Omental fat pad (tissue), 4 donors: Measurements from ENCODE around the gene IL1RAPL2. TPM values are rescaled to one million over a fixed set of nuclear protein-coding genes. Genes with fewer than 3 reads are reported as not detected.
"Not testable (repeated sequence)": the region's sequence is repeated elsewhere in the genome, so short reads cannot be mapped to it uniquely, and the experiment has no call there.

Source experiments
- ATAC-seq: fragments of 150-250 bp; one replicate; pipeline ENCODE4 v1.9.1; 2016; ENCODE audit warnings: mild to moderate bottlenecking, moderate library complexity; ENCODE audit not compliant: low FRiP score
- DNase-seq: peaks from one replicate; pipeline ENCODE4 v3.0.0-alpha.2; 2019; ENCODE audit warnings: low spot score
- total RNA-seq, 4 donors: library from RNA; depleted of rRNA; stranded (reverse); fragments of >200 nt; gene quantifications; one replicate each; pipeline ENCODE4 v1.1.0, GENCODE V29; 2016
- TF ChIP-seq, protein P1 (sequence below), 3 donors: fragments of 450-650 bp; IDR thresholded peaks; one replicate each; pipeline ENCODE4 v1.5.1; 2016 to 2017; ENCODE audit warnings: antibody characterized with exemption in 3 of 3, mild to moderate bottlenecking in 3 of 3, moderate library complexity in 2 of 3

IL1RAPL2 gene
- total RNA-seq, 4 donors from 2014 or later: 0.09 TPM; not detected in 3

DNA sequence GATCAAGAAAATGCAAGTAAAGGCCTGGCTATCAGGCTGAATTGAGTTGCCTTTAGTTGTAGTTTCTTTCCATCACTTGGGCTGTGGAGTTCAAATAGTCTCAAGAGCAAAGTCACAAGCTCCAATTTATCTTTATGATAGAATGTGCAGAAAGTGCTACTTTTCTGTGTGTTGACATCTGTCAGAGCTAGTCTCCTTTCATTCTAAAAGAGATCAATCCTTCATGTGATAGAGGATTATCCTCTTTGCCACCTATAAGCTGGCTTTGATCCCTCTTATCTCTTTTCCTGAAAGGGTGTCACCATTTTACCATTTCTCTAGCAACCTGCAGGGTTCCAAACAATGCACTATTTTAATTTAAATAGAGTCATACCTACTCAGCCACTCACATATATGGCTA is 429.5 kb downstream of the IL1RAPL2 start:
- DNase-seq (no peak), ATAC-seq (no peak)
- TF ChIP-seq, protein P1, sequence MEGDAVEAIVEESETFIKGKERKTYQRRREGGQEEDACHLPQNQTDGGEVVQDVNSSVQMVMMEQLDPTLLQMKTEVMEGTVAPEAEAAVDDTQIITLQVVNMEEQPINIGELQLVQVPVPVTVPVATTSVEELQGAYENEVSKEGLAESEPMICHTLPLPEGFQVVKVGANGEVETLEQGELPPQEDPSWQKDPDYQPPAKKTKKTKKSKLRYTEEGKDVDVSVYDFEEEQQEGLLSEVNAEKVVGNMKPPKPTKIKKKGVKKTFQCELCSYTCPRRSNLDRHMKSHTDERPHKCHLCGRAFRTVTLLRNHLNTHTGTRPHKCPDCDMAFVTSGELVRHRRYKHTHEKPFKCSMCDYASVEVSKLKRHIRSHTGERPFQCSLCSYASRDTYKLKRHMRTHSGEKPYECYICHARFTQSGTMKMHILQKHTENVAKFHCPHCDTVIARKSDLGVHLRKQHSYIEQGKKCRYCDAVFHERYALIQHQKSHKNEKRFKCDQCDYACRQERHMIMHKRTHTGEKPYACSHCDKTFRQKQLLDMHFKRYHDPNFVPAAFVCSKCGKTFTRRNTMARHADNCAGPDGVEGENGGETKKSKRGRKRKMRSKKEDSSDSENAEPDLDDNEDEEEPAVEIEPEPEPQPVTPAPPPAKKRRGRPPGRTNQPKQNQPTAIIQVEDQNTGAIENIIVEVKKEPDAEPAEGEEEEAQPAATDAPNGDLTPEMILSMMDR (IDR thresholded peaks at IDR 0.05): no peak

DNA sequence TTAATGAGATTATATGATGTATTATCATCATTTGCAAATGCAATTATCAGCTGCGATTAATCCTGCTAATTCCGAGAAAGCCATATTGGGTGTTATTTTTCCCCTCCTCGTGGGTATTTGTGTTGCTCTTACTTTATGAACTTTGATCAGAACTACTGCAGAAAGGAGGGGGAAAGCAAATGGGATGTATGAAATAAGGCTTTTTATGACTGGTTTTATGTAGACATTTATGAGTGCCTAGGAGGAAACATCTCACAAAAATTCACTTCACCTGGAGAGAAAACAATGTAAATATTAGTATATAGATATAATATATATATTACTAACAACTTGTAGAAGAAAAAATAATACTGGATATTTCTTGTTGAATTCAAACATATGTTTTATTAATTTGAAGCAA is 440.1 kb downstream of the IL1RAPL2 start:
- TF ChIP-seq, protein P1 (IDR thresholded peaks at IDR 0.05): no peak
- DNase-seq: no peak
- ATAC-seq: no peak

DNA sequence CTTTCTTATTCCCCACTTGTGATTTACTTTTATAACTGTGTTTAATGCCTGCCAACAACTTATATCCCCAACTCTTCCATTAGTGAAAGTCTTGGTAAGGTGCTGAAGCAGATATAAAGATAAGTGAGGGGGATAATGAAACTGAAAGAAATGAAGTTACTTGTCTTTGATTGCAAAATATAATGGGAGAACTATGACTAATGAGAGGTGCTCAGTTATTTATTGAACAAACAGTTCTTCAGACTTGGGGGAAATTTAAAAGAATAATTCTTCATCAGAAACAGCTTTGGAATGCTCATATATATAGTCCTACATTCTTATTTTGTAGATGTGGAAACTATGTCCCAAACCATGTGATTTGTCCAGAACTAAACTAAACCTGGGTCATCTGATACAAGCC is 441.0 kb downstream of the IL1RAPL2 start:
- TF ChIP-seq, protein P1 (IDR thresholded peaks at IDR 0.05): no peak
- DNase-seq (no peak), ATAC-seq (no peak)

DNA sequence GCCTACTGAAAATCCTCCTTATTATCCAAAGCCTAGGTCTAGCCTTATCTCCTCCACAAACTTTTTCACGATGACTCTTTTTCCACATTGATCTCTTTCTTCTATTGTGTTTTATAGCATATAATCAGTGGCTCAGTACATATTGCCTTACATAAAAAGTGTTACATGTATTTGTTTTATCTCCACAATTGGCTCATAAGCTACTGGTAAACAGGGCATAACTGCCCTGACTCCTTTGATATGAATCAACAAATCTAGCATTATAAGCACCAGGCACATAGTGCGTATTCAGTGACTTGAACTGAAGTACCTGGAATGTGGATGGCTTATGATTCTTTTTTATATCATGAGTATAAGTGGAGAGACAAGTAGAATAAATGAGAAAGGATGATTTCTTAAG is 447.7 kb downstream of the IL1RAPL2 start:
- TF ChIP-seq, protein P1 (IDR thresholded peaks at IDR 0.05): no peak
- ATAC-seq (no peak), DNase-seq (no peak)

DNA sequence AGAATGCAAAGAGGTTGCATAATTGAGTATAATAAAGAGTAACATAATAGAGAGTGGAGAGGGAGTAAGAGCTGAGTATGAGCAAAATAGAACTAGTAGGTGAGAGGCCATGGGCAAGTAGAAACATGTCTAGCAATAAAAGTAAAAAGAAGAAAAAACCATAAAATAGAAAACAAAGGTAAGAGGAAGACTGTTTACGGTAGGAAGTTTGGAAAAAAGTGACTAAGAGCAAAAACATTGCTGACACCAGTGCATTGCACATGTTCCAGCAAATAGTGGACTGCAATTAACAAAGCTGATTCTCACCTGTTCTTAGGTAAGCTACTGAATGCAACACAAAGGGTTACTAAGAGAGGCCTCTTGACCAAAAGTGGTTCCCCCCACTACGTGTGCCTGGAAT is 451.6 kb downstream of the IL1RAPL2 start:
- ATAC-seq: no peak
- TF ChIP-seq, protein P1 (IDR thresholded peaks at IDR 0.05): no peak
- no peak for DNase-seq

DNA sequence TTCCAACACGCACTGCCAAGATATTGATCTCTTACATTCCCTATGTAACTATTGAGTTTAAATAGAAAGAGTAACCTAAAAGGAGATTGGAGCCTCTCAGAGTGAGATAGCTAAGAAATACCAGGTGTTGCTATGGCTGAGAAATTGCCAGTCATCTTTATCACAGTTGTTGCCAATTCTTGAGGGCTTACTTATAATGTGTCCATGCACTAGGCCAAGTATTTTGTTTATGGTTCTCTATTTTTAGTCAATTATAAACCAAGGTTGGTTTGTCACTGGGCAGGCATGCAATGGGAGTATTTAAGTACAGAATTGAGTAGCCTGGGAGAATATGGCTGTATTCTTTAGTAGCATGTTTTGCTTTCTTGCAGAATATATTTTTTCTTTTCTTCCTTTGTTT is 452.9 kb downstream of the IL1RAPL2 start:
- no peak for DNase-seq
- TF ChIP-seq, protein P1 (IDR thresholded peaks at IDR 0.05): no peak
- ATAC-seq: no peak

DNA sequence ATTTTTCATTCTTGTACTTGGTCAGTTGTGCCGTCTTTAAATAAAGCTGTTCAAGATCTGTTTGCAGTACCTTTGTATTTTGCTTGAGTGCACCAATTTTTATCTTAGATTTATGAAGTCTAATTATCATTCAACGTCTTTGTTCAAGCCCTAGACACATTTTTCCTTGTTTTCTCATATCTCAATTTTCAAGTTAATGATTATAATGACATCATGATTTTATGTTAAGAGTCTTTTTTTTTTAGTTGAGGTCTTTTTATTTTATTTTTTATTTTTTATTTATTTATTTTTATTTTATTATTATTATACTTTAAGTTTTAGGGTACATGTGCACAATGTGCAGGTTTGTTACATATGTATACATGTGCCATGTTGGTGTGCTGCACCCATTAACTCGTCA is 463.0 kb downstream of the IL1RAPL2 start:
- ATAC-seq, DNase-seq: not testable (repeated sequence)
